Measurements from ENCODE around the gene RIMS1. TPM values are rescaled to one million over a fixed set of nuclear protein-coding genes. Genes with fewer than 3 reads are reported as not detected.

Gene RIMS1
- total and polyA plus RNA-seq, 2 of the 13 experiments (the other 11 are each of a cell fraction or from before 2014, with no cell fraction given) = not detected

GRCh38 chr6:72037006-72037405 lies 150.7 kb downstream of the RIMS1 start (continued):
- TF ChIP-seq ZNF18 (CRISPR knock-in tag; IDR thresholded peaks at IDR 0.05; ENCODE audit: insufficient replicate concordance) = no peak
- no peak for TF ChIP-seq POGZ (CRISPR knock-in tag; IDR thresholded peaks at IDR 0.05)
- no peak for TF ChIP-seq SP5 (CRISPR knock-in tag; IDR thresholded peaks at IDR 0.05; ENCODE audit: borderline replicate concordance, low read depth)

GRCh38 chr6:72040111-72040510 lies 153.8 kb downstream of the RIMS1 start:
- no peaks in the 10 kb centered on the region for H3K9me3 ChIP-seq (ENCODE audit: low read length)
- H3K27ac ChIP-seq (ENCODE audit: extremely low read length, insufficient read depth, low read length) = no peak overlapping the region
- ATAC-seq (no peak), FAIRE-seq (no peak), DNase-seq (ENCODE audit: low spot score) (no peak)
- ChIA-PET CTCF (ENCODE audit: low intra/inter-chr PET ratio, low total read pairs) (no interaction called here), POLR2A (no interaction called here)
- no peaks in the 10 kb centered on the region for H3K79me2 ChIP-seq (ENCODE audit: insufficient read depth, low read length)
- H3K27me3 ChIP-seq (ENCODE audit: control insufficient read depth in 1 of 2, insufficient read depth in 2 of 2, low read length in 2 of 2) = no peaks in the 10 kb centered on the region
- H3K9ac ChIP-seq (ENCODE audit: insufficient read depth, low read depth, low read length) = no peak overlapping the region
- H2AFZ ChIP-seq (ENCODE audit: low read length) = no peak overlapping the region
- H3K4me2 ChIP-seq (ENCODE audit: low read depth, low read length) = no peak overlapping the region
- no TSS peak for BruUV-seq (replicated peaks)
- no peak overlapping the region for H3K4me3 ChIP-seq (replicated peaks in 1 of 3; ENCODE audit: insufficient read depth in 1 of 3, low read depth in 2 of 3, low read length in 3 of 3)
- H4K20me1 ChIP-seq (ENCODE audit: insufficient read depth, low read length) = no peaks in the 10 kb centered on the region
- H3K36me3 ChIP-seq (replicated peaks in 1 of 2; ENCODE audit: control insufficient read depth in 1 of 2, insufficient read depth in 2 of 2, low read length in 2 of 2) = no peaks in the 10 kb centered on the region
- in situ Hi-C loops (cut with HindIII; ENCODE audit: extremely low pct_ligation_motif_present, low pct_unique_long_range_greater_than_20kb) = no loop called here
- no peaks in the 10 kb centered on the region for H3K4me1 ChIP-seq (ENCODE audit: insufficient read depth, low read length)
- intact Hi-C loops (cut with micrococcal nuclease; ENCODE audit: unreplicated experiment) = no loop called here
- TF ChIP-seq ZNF562 (CRISPR knock-in tag; IDR thresholded peaks at IDR 0.05; ENCODE audit: borderline replicate concordance) (no peak), ZBTB44 (CRISPR knock-in tag; IDR thresholded peaks at IDR 0.05) (no peak), ZNF766 (CRISPR knock-in tag; IDR thresholded peaks at IDR 0.05; ENCODE audit: borderline replicate concordance) (no peak), HIC2 (CRISPR knock-in tag; IDR thresholded peaks at IDR 0.05; ENCODE audit: low read depth) (no peak), TCF7L2 (IDR thresholded peaks at IDR 0.05; ENCODE audit: low read depth, low read length) (no peak), RELA (CRISPR knock-in tag; IDR thresholded peaks at IDR 0.05) (no peak), KDM3A (CRISPR knock-in tag; IDR thresholded peaks at IDR 0.05; ENCODE audit: low read depth) (no peak)
- TF ChIP-seq, protein P1, sequence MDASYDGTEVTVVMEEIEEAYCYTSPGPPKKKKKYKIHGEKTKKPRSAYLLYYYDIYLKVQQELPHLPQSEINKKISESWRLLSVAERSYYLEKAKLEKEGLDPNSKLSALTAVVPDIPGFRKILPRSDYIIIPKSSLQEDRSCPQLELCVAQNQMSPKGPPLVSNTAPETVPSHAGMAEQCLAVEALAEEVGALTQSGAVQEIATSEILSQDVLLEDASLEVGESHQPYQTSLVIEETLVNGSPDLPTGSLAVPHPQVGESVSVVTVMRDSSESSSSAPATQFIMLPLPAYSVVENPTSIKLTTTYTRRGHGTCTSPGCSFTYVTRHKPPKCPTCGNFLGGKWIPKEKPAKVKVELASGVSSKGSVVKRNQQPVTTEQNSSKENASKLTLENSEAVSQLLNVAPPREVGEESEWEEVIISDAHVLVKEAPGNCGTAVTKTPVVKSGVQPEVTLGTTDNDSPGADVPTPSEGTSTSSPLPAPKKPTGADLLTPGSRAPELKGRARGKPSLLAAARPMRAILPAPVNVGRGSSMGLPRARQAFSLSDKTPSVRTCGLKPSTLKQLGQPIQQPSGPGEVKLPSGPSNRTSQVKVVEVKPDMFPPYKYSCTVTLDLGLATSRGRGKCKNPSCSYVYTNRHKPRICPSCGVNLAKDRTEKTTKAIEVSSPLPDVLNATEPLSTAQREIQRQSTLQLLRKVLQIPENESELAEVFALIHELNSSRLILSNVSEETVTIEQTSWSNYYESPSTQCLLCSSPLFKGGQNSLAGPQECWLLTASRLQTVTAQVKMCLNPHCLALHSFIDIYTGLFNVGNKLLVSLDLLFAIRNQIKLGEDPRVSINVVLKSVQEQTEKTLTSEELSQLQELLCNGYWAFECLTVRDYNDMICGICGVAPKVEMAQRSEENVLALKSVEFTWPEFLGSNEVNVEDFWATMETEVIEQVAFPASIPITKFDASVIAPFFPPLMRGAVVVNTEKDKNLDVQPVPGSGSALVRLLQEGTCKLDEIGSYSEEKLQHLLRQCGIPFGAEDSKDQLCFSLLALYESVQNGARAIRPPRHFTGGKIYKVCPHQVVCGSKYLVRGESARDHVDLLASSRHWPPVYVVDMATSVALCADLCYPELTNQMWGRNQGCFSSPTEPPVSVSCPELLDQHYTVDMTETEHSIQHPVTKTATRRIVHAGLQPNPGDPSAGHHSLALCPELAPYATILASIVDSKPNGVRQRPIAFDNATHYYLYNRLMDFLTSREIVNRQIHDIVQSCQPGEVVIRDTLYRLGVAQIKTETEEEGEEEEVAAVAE (CRISPR knock-in tag; IDR thresholded peaks at IDR 0.05; ENCODE audit: borderline replicate concordance) = no peak
- TF ChIP-seq, protein P2, sequence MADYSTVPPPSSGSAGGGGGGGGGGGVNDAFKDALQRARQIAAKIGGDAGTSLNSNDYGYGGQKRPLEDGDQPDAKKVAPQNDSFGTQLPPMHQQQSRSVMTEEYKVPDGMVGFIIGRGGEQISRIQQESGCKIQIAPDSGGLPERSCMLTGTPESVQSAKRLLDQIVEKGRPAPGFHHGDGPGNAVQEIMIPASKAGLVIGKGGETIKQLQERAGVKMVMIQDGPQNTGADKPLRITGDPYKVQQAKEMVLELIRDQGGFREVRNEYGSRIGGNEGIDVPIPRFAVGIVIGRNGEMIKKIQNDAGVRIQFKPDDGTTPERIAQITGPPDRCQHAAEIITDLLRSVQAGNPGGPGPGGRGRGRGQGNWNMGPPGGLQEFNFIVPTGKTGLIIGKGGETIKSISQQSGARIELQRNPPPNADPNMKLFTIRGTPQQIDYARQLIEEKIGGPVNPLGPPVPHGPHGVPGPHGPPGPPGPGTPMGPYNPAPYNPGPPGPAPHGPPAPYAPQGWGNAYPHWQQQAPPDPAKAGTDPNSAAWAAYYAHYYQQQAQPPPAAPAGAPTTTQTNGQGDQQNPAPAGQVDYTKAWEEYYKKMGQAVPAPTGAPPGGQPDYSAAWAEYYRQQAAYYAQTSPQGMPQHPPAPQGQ (CRISPR knock-in tag; IDR thresholded peaks at IDR 0.05; ENCODE audit: borderline replicate concordance) = no peak

Data from HepG2 (cell line).